ENCODE measurements around the gene KDM1A. TPM values are rescaled to one million over a fixed set of nuclear protein-coding genes. Genes with fewer than 3 reads are reported as not detected.

The KDM1A gene
- total RNA-seq, 1 donor from 2014 or later: 164 TPM

- no peak overlapping the region for H3K27ac Mint-ChIP-seq
- TF ChIP-seq CTCF (IDR thresholded peaks at IDR 0.05; ENCODE audit: unreplicated experiment): no peak
- DNase-seq (ENCODE audit: low spot score in 2 of 2, unreplicated experiment in 2 of 2): no peak
- H3K4me3 Mint-ChIP-seq: no peak overlapping the region
- no peaks in the 10 kb centered on the region for H3K36me3 Mint-ChIP-seq
- no peaks in the 10 kb centered on the region for H3K9me3 Mint-ChIP-seq
- H3K4me1 Mint-ChIP-seq: peaks cover 5% of the 10 kb centered on the region
- H3K27me3 Mint-ChIP-seq (ENCODE audit: low read depth): no peaks in the 10 kb centered on the region
Measured at GRCh38 chr1:23013657-23014056, 5.6 kb upstream of the KDM1A start.

GRCh38 chr1:23018661-23019093 is 591 bp upstream of the KDM1A start:
- TF ChIP-seq CTCF (IDR thresholded peaks at IDR 0.05; ENCODE audit: unreplicated experiment): no peak
- H3K27ac Mint-ChIP-seq: peak overlapping the region; percentile 99
- peaks cover 7% of the 10 kb centered on the region for H3K9me3 Mint-ChIP-seq
- H3K27me3 Mint-ChIP-seq (ENCODE audit: low read depth): no peaks in the 10 kb centered on the region
- peaks cover 20% of the 10 kb centered on the region for H3K4me1 Mint-ChIP-seq
- DNase-seq (ENCODE audit: low spot score in 2 of 2, unreplicated experiment in 2 of 2): no peak
- H3K4me3 Mint-ChIP-seq: peak overlapping the region; percentile 94
- H3K36me3 Mint-ChIP-seq: peaks cover 9% of the 10 kb centered on the region

GRCh38 chr1:23019863-23020625 is 776 bp downstream of the KDM1A start:
- peaks cover 13% of the 10 kb centered on the region for H3K36me3 Mint-ChIP-seq
- peak; percentile 29 to 67 for DNase-seq (ENCODE audit: low spot score in 2 of 2, unreplicated experiment in 2 of 2)
- no peaks in the 10 kb centered on the region for H3K27me3 Mint-ChIP-seq (ENCODE audit: low read depth)
- peak overlapping the region; percentile 90 for H3K4me3 Mint-ChIP-seq
- H3K27ac Mint-ChIP-seq: peak overlapping the region; percentile 97
- no peak for TF ChIP-seq CTCF (IDR thresholded peaks at IDR 0.05; ENCODE audit: unreplicated experiment)
- peaks cover 20% of the 10 kb centered on the region for H3K4me1 Mint-ChIP-seq
- H3K9me3 Mint-ChIP-seq: peaks cover 12% of the 10 kb centered on the region

GRCh38 chr1:23020706-23021405 is 1.6 kb downstream of the KDM1A start:
- DNase-seq (ENCODE audit: low spot score in 2 of 2, unreplicated experiment in 2 of 2): no peak
- H3K4me3 Mint-ChIP-seq: peak overlapping the region; percentile 90
- peaks cover 12% of the 10 kb centered on the region for H3K9me3 Mint-ChIP-seq
- peak overlapping the region; percentile 97 for H3K27ac Mint-ChIP-seq
- peaks cover 13% of the 10 kb centered on the region for H3K36me3 Mint-ChIP-seq
- TF ChIP-seq CTCF (IDR thresholded peaks at IDR 0.05; ENCODE audit: unreplicated experiment): no peak
- peaks cover 20% of the 10 kb centered on the region for H3K4me1 Mint-ChIP-seq
- no peaks in the 10 kb centered on the region for H3K27me3 Mint-ChIP-seq (ENCODE audit: low read depth)

GRCh38 chr1:23021834-23022233 is 2.6 kb downstream of the KDM1A start:
- no peaks in the 10 kb centered on the region for H3K27me3 Mint-ChIP-seq (ENCODE audit: low read depth)
- no peak for TF ChIP-seq CTCF (IDR thresholded peaks at IDR 0.05; ENCODE audit: unreplicated experiment)
- H3K4me3 Mint-ChIP-seq: peak overlapping the region; percentile 90
- DNase-seq (ENCODE audit: low spot score in 2 of 2, unreplicated experiment in 2 of 2): no peak
- H3K27ac Mint-ChIP-seq: peak overlapping the region; percentile 41
- peaks cover 20% of the 10 kb centered on the region for H3K4me1 Mint-ChIP-seq
- H3K9me3 Mint-ChIP-seq: peaks cover 12% of the 10 kb centered on the region
- peaks cover 13% of the 10 kb centered on the region for H3K36me3 Mint-ChIP-seq
